NCI-H526 (cell line): ENCODE data around the gene REPS1.

Experiments
- DNase-seq, 2 experiments: peaks; one replicate each; lab custom pipeline; 2025; lab: John Stamatoyannopoulos, UW

REPS1 gene

DNA sequence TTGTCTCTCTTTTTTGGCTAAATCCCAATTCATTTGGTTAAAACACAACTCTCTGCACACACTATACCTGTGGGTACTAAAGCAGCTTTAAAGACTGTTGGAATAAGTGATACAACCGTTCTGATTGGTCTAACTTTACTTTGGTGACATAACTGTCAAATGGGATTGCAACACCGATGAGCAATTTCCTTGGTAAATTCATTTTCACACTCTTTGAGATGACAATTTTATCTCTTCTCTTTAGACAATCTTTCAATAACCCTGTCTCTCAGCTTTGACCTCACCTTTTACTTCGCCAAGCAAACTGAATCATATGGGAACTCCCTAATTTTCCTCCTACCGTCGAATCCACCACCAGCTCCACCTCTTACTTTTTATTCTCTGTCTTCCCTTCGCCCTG, 131.4 kb downstream of the REPS1 start:
- DNase-seq = no peak
